ENCODE data around the gene SOS2. TPM values are rescaled to one million over a fixed set of nuclear protein-coding genes. Genes with fewer than 3 reads are reported as not detected.

The SOS2 gene
- total RNA-seq, 4 donors from 2014 or later: 39.7 to 58.8 (median 50.6) TPM

- Histone ChIP-seq H3K36me3 (peaks cover 0 to 34% of the 10 kb centered on the region in 2 donors), H3K4me3 (no peak overlapping the region), H3K9me3 (no peaks in the 10 kb centered on the region), H3K27ac (no peak overlapping the region), H3K27me3 (no peaks in the 10 kb centered on the region), H3K4me1 (no peaks in the 10 kb centered on the region)
- TF ChIP-seq CTCF (IDR thresholded peaks at IDR 0.05): no peak
- TF ChIP-seq POLR2A (IDR thresholded peaks at IDR 0.05): no peak
- TF ChIP-seq POLR2AphosphoS5 (IDR thresholded peaks at IDR 0.05): no peak
- no peak for TF ChIP-seq EP300 (IDR thresholded peaks at IDR 0.05)
- no peak for ATAC-seq
- WGBS, 2 donors (ENCODE audit: low coverage in 1 of 2): 41 to 60% methylated on average over 2 of the region's 2 CpGs
These were observed 31.5 kb upstream of the SOS2 start for GRCh38 chr14:50262865-50263264.

GRCh38 chr14:50260511-50260910 is 29.1 kb upstream of the SOS2 start:
- no peak overlapping the region for H3K27ac ChIP-seq
- peaks cover 0 to 21% of the 10 kb centered on the region in 2 donors for H3K36me3 ChIP-seq
- no peaks in the 10 kb centered on the region for H3K4me1 ChIP-seq
- H3K27me3 ChIP-seq: no peaks in the 10 kb centered on the region
- TF ChIP-seq POLR2A (IDR thresholded peaks at IDR 0.05): no peak
- no peak for TF ChIP-seq POLR2AphosphoS5 (IDR thresholded peaks at IDR 0.05)
- no peak for TF ChIP-seq EP300 (IDR thresholded peaks at IDR 0.05)
- TF ChIP-seq CTCF (IDR thresholded peaks at IDR 0.05): peak in 3 of 4 experiments; percentile 53 to 54 (median 53)
- no peaks in the 10 kb centered on the region for H3K9me3 ChIP-seq
- ATAC-seq: no peak
- WGBS, 2 donors (ENCODE audit: low coverage in 1 of 2): 37% methylated on average over 3 of the region's 3 CpGs; no CpG with 5 or more reads in 1 of the 2 donors
- no peak overlapping the region for H3K4me3 ChIP-seq

GRCh38 chr14:50260072-50260471 is 28.7 kb upstream of the SOS2 start:
- ATAC-seq: no peak
- Histone ChIP-seq H3K27me3 (no peaks in the 10 kb centered on the region), H3K4me1 (no peaks in the 10 kb centered on the region), H3K27ac (no peak overlapping the region), H3K9me3 (no peaks in the 10 kb centered on the region), H3K4me3 (no peak overlapping the region), H3K36me3 (peaks cover 0 to 19% of the 10 kb centered on the region in 2 donors)
- 75 to 81% methylated on average over 3 of the region's 3 CpGs for WGBS, 2 donors (ENCODE audit: low coverage in 1 of 2)
- TF ChIP-seq EP300 (IDR thresholded peaks at IDR 0.05): no peak
- no peak for TF ChIP-seq POLR2A (IDR thresholded peaks at IDR 0.05)
- TF ChIP-seq CTCF (IDR thresholded peaks at IDR 0.05): no peak
- TF ChIP-seq POLR2AphosphoS5 (IDR thresholded peaks at IDR 0.05): no peak

- Histone ChIP-seq H3K4me3 (no peak overlapping the region), H3K36me3 (peaks cover 0 to 8% of the 10 kb centered on the region in 2 donors), H3K9me3 (no peaks in the 10 kb centered on the region), H3K27me3 (no peaks in the 10 kb centered on the region), H3K27ac (no peak overlapping the region), H3K4me1 (no peaks in the 10 kb centered on the region)
- ATAC-seq: no peak
- TF ChIP-seq CTCF (IDR thresholded peaks at IDR 0.05) (no peak), POLR2AphosphoS5 (IDR thresholded peaks at IDR 0.05) (no peak), EP300 (IDR thresholded peaks at IDR 0.05) (no peak), POLR2A (IDR thresholded peaks at IDR 0.05) (no peak)
- 32 to 92% methylated on average over 2 of the region's 2 CpGs for whole genome bisulfite sequencing, 2 donors (ENCODE audit: low coverage in 1 of 2)
These were observed 26.4 kb upstream of the SOS2 start for GRCh38 chr14:50257732-50258131.

GRCh38 chr14:50254248-50254647 is 22.9 kb upstream of the SOS2 start:
- ATAC-seq: no peak
- H3K4me3 ChIP-seq: no peak overlapping the region
- no peak overlapping the region for H3K27ac ChIP-seq
- H3K36me3 ChIP-seq: peaks cover 0 to 8% of the 10 kb centered on the region in 2 donors
- H3K9me3 ChIP-seq: no peaks in the 10 kb centered on the region
- no peaks in the 10 kb centered on the region for H3K27me3 ChIP-seq
- WGBS, 2 donors (ENCODE audit: low coverage in 1 of 2): 91 to 96% methylated on average over 3 of the region's 3 CpGs
- H3K4me1 ChIP-seq: no peaks in the 10 kb centered on the region
- no peak for TF ChIP-seq POLR2AphosphoS5 (IDR thresholded peaks at IDR 0.05)
- no peak for TF ChIP-seq CTCF (IDR thresholded peaks at IDR 0.05)
- no peak for TF ChIP-seq POLR2A (IDR thresholded peaks at IDR 0.05)
- no peak for TF ChIP-seq EP300 (IDR thresholded peaks at IDR 0.05)
